ENCODE data around the gene CIPC.

GRCh38 chr14:77130386-77130785 is 32.3 kb downstream of the CIPC start:
- TF ChIP-seq ZFP91 (CRISPR knock-in tag; IDR thresholded peaks at IDR 0.05) (no peak), NFYB (IDR thresholded peaks at IDR 0.05; ENCODE audit: extremely low read depth, insufficient read length) (no peak), KLF16 (IDR thresholded peaks at IDR 0.05) (no peak), GATAD2A (IDR thresholded peaks at IDR 0.05) (no peak), RCOR1 (IDR thresholded peaks at IDR 0.05; ENCODE audit: borderline replicate concordance in 1 of 2, low read depth in 2 of 2, low read length in 2 of 2) (no peak), ZNF23 (CRISPR knock-in tag; IDR thresholded peaks at IDR 0.05) (no peak), USF1 (CRISPR knock-in tag; IDR thresholded peaks at IDR 0.05) (no peak), MAX (CRISPR knock-in tag; IDR thresholded peaks at IDR 0.05) (no peak), ZNF445 (CRISPR knock-in tag; IDR thresholded peaks at IDR 0.05; ENCODE audit: low read depth) (no peak), ZNF408 (CRISPR knock-in tag; IDR thresholded peaks at IDR 0.05; ENCODE audit: low read depth) (no peak), CTCF (IDR thresholded peaks at IDR 0.05 in 2 of 3, conservative IDR thresholded peaks at IDR 0.05 in 1 of 3; ENCODE audit: insufficient read depth in 2 of 3, low read depth in 1 of 3, low read length in 3 of 3) (no peak)
